DND-41 (cell line): Measurements from ENCODE around the gene CCDC142.

ENCODE experiments used
- CTCF ChIP-seq: IDR thresholded peaks from 2 replicates; pipeline ENCODE4 v1.5.1; 2012; ENCODE audit warnings: borderline replicate concordance, low read length, moderate library complexity, mild to moderate bottlenecking; ENCODE audit not compliant: poor library complexity, severe bottlenecking; ENCODE audit errors: extremely low read depth
- EZH2 ChIP-seq: IDR thresholded peaks from 3 replicates; pipeline ENCODE4 v1.6.1; 2012; ENCODE audit warnings: borderline replicate concordance, low read depth, mild to moderate bottlenecking, moderate library complexity, low read length, inconsistent platforms; ENCODE audit not compliant: severe bottlenecking

GRCh38 chr2:74513605-74514367, 31.0 kb upstream of the CCDC142 start:
- TF ChIP-seq CTCF (no peak), EZH2 (peak; percentile 75)
